SK-N-SH (cell line): ENCODE data around the gene SRCIN1. TPM values are rescaled to one million over a fixed set of nuclear protein-coding genes. Genes with fewer than 3 reads are reported as not detected.

Experiments
- CTCF ChIA-PET: fragments of 300-600, 350-600 bp; formaldehyde crosslinking; extraction: SDS; loops from one replicate; lab custom pipeline; 2021; lab: Yijun Ruan, JAX
- POLR2A ChIA-PET: fragments of 350-600 bp; sonication (Branson Sonifier 250); formaldehyde crosslinking; extraction: SDS; loops from one replicate; lab custom pipeline; 2020; ENCODE audit warnings: antibody characterized with exemption, inconsistent platforms; lab: Yijun Ruan, JAX
- DNase-seq: peaks from one replicate; pipeline ENCODE4 v3.0.0; 2012
- H2AFZ ChIP-seq: fragments of 200-600 bp; sonication (generic); 2 replicates; pipeline ENCODE4 v1.8.1; 2016; ENCODE audit warnings: antibody characterized with exemption, mild to moderate bottlenecking, low read depth
- H3F3A ChIP-seq: fragments of 200-600 bp; sonication (generic); replicated peaks from 2 replicates; pipeline ENCODE3; 2016; ENCODE audit warnings: antibody characterized with exemption, mild to moderate bottlenecking; ENCODE audit not compliant: insufficient read depth
- H3K27ac ChIP-seq, 2 experiments: fragments of 200-500 bp in 1 of 2; fragments of 200-600 bp in 1 of 2; sonication (Bioruptor generic) in 1 of 2; sonication (generic), shearing (Covaris generic) in 1 of 2; 2 replicates each; pipeline versions ENCODE4 v1.5.1 to v1.6.1; 2014 to 2016; ENCODE audit warnings: low read depth in 2 of 2, inconsistent platforms in 1 of 2, low read length in 1 of 2, mild to moderate bottlenecking in 1 of 2, mixed read lengths in 1 of 2
- H3K27me3 ChIP-seq: fragments of 200-600 bp; sonication (generic), shearing (Covaris generic); 2 replicates; pipeline ENCODE4 v1.6.1; 2016; ENCODE audit warnings: mixed run types; ENCODE audit not compliant: insufficient read depth
- H3K36me3 ChIP-seq, 2 experiments: fragments of 200-500 bp in 1 of 2; fragments of 200-600 bp in 1 of 2; sonication (Bioruptor generic) in 1 of 2; sonication (generic) in 1 of 2; replicated peaks in 1 of 2; 2 replicates each; pipeline versions ENCODE3 to v1.5.1; 2014 to 2016; ENCODE audit warnings: low read length in 1 of 2, mild to moderate bottlenecking in 1 of 2; ENCODE audit not compliant: insufficient read depth in 2 of 2, control insufficient read depth in 1 of 2
- H3K4me1 ChIP-seq, 2 experiments: fragments of 200-500 bp in 1 of 2; fragments of 200-600 bp in 1 of 2; sonication (Bioruptor generic) in 1 of 2; sonication (generic), shearing (Covaris generic) in 1 of 2; 2 replicates each; pipeline versions ENCODE4 v1.5.1 to v1.6.1; 2014 to 2016; ENCODE audit warnings: low read depth in 1 of 2, low read length in 1 of 2, mixed run types in 1 of 2; ENCODE audit not compliant: insufficient read depth in 2 of 2, control insufficient read depth in 1 of 2
- H3K4me2 ChIP-seq: fragments of 200-600 bp; sonication (generic), shearing (Covaris generic); 2 replicates; pipeline ENCODE4 v1.6.1; 2017; ENCODE audit warnings: mixed run types
- H3K4me3 ChIP-seq, 2 experiments: fragments of 200-500 bp in 1 of 2; fragments of 200-600 bp in 1 of 2; sonication (Bioruptor generic) in 1 of 2; sonication (generic), shearing (Covaris generic) in 1 of 2; 2 replicates each; pipeline versions ENCODE4 v1.5.1 to v1.8.1; 2014 to 2016; ENCODE audit warnings: low read depth in 2 of 2, inconsistent platforms in 1 of 2, low read length in 1 of 2, mild to moderate bottlenecking in 1 of 2, mixed read lengths in 1 of 2, moderate library complexity in 1 of 2
- H3K79me2 ChIP-seq: fragments of 200-600 bp; sonication (generic); 2 replicates; pipeline ENCODE4 v1.8.1; 2017; ENCODE audit warnings: mild to moderate bottlenecking; ENCODE audit not compliant: insufficient read depth
- H3K9ac ChIP-seq: fragments of 200-600 bp; sonication (generic); 2 replicates; pipeline ENCODE4 v1.6.1; 2017; ENCODE audit warnings: mixed run types
- H3K9me2 ChIP-seq: fragments of 200-600 bp; sonication (generic); 2 replicates; pipeline ENCODE4 v1.6.1; 2017; ENCODE audit warnings: mixed run types
- H3K9me3 ChIP-seq: fragments of 200-600 bp; sonication (generic); 2 replicates; pipeline ENCODE4 v1.6.1; 2017; ENCODE audit warnings: mixed run types, mild to moderate bottlenecking, moderate library complexity
- H4K20me1 ChIP-seq: fragments of 200-600 bp; sonication (generic); 2 replicates; pipeline ENCODE4 v1.6.1; 2017; ENCODE audit warnings: mild to moderate bottlenecking, mixed run types; ENCODE audit not compliant: insufficient read depth
- FOXM1 ChIP-seq: IDR thresholded peaks from 2 replicates; pipeline ENCODE4 v1.4.0; 2012; ENCODE audit warnings: low read depth, mild to moderate bottlenecking
- GABPA ChIP-seq: IDR thresholded peaks from 2 replicates; pipeline ENCODE4 v1.4.0; 2012; ENCODE audit warnings: low read depth, mild to moderate bottlenecking
- JUND ChIP-seq: IDR thresholded peaks from 2 replicates; pipeline ENCODE4 v1.4.0; 2012
- MXI1 ChIP-seq: IDR thresholded peaks from 2 replicates; pipeline ENCODE4 v1.6.1; 2012; ENCODE audit warnings: mild to moderate bottlenecking, low read depth, low read length, improper control_type of control experiment
- NFIC ChIP-seq: IDR thresholded peaks from 2 replicates; pipeline ENCODE4 v1.4.0; 2012; ENCODE audit warnings: borderline replicate concordance
- NRF1 ChIP-seq: IDR thresholded peaks from 2 replicates; pipeline ENCODE4 v1.6.1; 2012; ENCODE audit warnings: low read depth, mild to moderate bottlenecking, low read length
- POLR2AphosphoS5 ChIP-seq: IDR thresholded peaks from 2 replicates; pipeline ENCODE4 v1.6.1; 2012; ENCODE audit warnings: low read depth, low read length
- RCOR1 ChIP-seq: fragments of 150-350 bp; IDR thresholded peaks from 2 replicates; pipeline ENCODE4 v1.6.1; 2017; ENCODE audit warnings: antibody characterized with exemption, low read length
- RFX5 ChIP-seq: IDR thresholded peaks from 2 replicates; pipeline ENCODE4 v1.6.1; 2012; ENCODE audit warnings: mild to moderate bottlenecking, improper control_type of control experiment, low read length
- RXRA ChIP-seq: IDR thresholded peaks from 2 replicates; pipeline ENCODE4 v1.4.0; 2012; ENCODE audit warnings: low read depth, mild to moderate bottlenecking, borderline replicate concordance
- SMC3 ChIP-seq: IDR thresholded peaks from 2 replicates; pipeline ENCODE4 v1.6.1; 2012; ENCODE audit warnings: low read depth, low read length, improper control_type of control experiment
- TCF12 ChIP-seq: IDR thresholded peaks from 2 replicates; pipeline ENCODE4 v1.4.0; 2012
- WGBS: methylation state at CpG from one replicate; pipeline ENCODE4 v1.1.6; 2017; ENCODE audit warnings: low lambda C conversion rate; 5-methylcytosine and 5-hydroxymethylcytosine counted together
- polyA plus RNA-seq, 3 experiments: library from polyadenylated mRNA; depleted of rRNA; stranded (reverse); fragments of >200 nt; gene quantifications; 2 replicates each; pipeline ENCODE4 v1.2.3, GENCODE V29; 2012
- TF ChIP-seq, protein P1 (sequence below): IDR thresholded peaks from 2 replicates; pipeline ENCODE4 v1.4.0; 2012; ENCODE audit warnings: low read depth
- TF ChIP-seq, protein P2 (sequence below): IDR thresholded peaks from 2 replicates; pipeline ENCODE4 v1.4.0; 2012; ENCODE audit warnings: low read depth, borderline replicate concordance
- TF ChIP-seq, protein P3 (sequence below): fragments of 150-350 bp; IDR thresholded peaks from 2 replicates; pipeline ENCODE4 v1.6.1; 2017; ENCODE audit warnings: antibody characterized with exemption, low read length, low read depth, borderline replicate concordance
- TF ChIP-seq, protein P4 (sequence below): IDR thresholded peaks from 2 replicates; pipeline ENCODE4; 2012

The SRCIN1 gene
- polyA plus RNA-seq, 1 of the 3 experiments (the other 2 are of a cell fraction) = 1.0 TPM

DNA sequence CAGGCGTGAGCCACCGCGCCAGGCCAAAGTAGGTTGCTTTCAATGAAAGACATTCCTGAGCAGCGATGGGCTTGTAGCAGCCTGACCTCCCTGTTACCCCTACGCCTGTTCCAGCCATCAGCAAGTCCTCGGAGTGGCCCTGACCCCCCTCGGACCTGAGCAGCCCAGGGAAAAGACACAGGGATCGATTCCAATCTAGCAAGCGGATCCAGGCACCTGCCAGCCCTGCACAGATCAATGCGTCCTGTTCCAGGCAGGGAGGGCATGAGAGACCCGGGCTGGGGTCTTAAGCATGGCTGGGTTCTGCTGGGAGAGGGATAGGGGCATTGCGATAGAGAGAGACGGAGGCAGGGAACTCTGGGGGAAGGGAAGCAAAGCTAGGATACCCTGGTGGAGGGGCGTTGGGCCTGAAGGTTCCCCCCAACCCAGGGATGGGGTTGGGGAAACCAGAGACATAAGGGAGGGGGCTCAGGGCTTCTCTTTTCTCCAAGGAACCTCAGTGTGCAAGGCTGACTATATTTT lies 21.9 kb downstream of the SRCIN1 start:
- no peak overlapping the region for H3K4me2 ChIP-seq
- 68% methylated on average over 14 of the region's 14 CpGs for WGBS
- no peaks in the 10 kb centered on the region for H3K9me2 ChIP-seq
- H3K4me3 ChIP-seq = no peak overlapping the region
- no peaks in the 10 kb centered on the region for H3K36me3 ChIP-seq
- H2AFZ ChIP-seq = no peak overlapping the region
- peaks cover 6 to 51% of the 10 kb centered on the region in 2 experiments; a peak in 3 of 4 replicates for H3K4me1 ChIP-seq
- H3K79me2 ChIP-seq = no peaks in the 10 kb centered on the region
- H4K20me1 ChIP-seq = no peaks in the 10 kb centered on the region
- H3F3A ChIP-seq = no peaks in the 10 kb centered on the region
- TF ChIP-seq JUND (no peak), SMC3 (no peak), NFIC (no peak), NRF1 (no peak), MXI1 (no peak), GABPA (no peak), RXRA (no peak), FOXM1 (no peak), RFX5 (no peak), TCF12 (no peak), POLR2AphosphoS5 (no peak), RCOR1 (no peak)
- TF ChIP-seq, protein P1, sequence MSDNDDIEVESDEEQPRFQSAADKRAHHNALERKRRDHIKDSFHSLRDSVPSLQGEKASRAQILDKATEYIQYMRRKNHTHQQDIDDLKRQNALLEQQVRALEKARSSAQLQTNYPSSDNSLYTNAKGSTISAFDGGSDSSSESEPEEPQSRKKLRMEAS = no peak
- TF ChIP-seq, protein P2, sequence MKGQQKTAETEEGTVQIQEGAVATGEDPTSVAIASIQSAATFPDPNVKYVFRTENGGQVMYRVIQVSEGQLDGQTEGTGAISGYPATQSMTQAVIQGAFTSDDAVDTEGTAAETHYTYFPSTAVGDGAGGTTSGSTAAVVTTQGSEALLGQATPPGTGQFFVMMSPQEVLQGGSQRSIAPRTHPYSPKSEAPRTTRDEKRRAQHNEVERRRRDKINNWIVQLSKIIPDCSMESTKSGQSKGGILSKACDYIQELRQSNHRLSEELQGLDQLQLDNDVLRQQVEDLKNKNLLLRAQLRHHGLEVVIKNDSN = no peak
- TF ChIP-seq, all 33 proteins: peak for 0
- Histone ChIP-seq H3K27me3 (no peaks in the 10 kb centered on the region; the same call in none of the 2 replicates), H3K9me3 (no peaks in the 10 kb centered on the region), H3K9ac (no peak overlapping the region), H3K27ac (no peak overlapping the region)
- no peak for DNase-seq
- POLR2A ChIA-PET = no interaction called here
- CTCF ChIA-PET = interaction anchor here (0.6 to 16.4 kb wide), 21 partner anchors 8 to 164 kb away, joined by 3 to 232 read pairs (median 5); partner anchors contain the start of gene SRCIN1

DNA sequence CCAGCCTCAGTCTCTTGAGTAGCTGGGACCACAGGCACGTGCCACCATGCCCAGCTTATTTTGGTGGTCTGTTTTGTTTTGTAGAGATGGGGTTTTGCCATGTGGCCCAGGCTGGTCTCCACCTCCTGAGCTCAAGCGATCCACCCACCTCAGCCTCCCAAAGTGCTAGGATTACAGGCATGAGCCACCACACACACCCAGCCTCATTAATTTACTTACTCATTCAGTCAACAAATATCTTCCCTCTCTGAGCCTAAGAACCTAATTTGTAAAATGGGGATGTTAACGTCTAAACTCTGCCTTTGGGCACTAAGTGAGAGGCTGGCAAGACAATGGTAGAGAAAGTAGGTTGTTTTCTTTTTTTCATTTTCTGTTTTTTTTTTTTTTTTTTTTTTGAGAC lies 22.6 kb downstream of the SRCIN1 start:
- no peaks in the 10 kb centered on the region for H3K9me2 ChIP-seq
- CTCF ChIA-PET = interaction anchor here (0.7 to 16.4 kb wide), 12 partner anchors 18 to 164 kb away, joined by 3 to 232 read pairs (median 15); partner anchors contain the start of gene SRCIN1
- POLR2A ChIA-PET = no interaction called here

More for the DNA sequence above, 22.6 kb downstream of the SRCIN1 start:
- Histone ChIP-seq H3K9me3 (no peaks in the 10 kb centered on the region), H3K27ac (no peak overlapping the region), H3K9ac (no peak overlapping the region), H4K20me1 (no peaks in the 10 kb centered on the region), H3K36me3 (no peaks in the 10 kb centered on the region), H3K4me3 (no peak overlapping the region), H2AFZ (no peak overlapping the region), H3K79me2 (no peaks in the 10 kb centered on the region), H3K27me3 (peaks cover 2% of the 10 kb centered on the region), H3K4me2 (no peak overlapping the region), H3K4me1 (peaks cover 6 to 52% of the 10 kb centered on the region in 2 experiments; a peak in 3 of 4 replicates), H3F3A (no peaks in the 10 kb centered on the region)
- no peak for DNase-seq
- TF ChIP-seq, protein P3, sequence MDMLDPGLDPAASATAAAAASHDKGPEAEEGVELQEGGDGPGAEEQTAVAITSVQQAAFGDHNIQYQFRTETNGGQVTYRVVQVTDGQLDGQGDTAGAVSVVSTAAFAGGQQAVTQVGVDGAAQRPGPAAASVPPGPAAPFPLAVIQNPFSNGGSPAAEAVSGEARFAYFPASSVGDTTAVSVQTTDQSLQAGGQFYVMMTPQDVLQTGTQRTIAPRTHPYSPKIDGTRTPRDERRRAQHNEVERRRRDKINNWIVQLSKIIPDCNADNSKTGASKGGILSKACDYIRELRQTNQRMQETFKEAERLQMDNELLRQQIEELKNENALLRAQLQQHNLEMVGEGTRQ = no peak
- TF ChIP-seq POLR2AphosphoS5 (no peak), RXRA (no peak)
- TF ChIP-seq, protein P4, sequence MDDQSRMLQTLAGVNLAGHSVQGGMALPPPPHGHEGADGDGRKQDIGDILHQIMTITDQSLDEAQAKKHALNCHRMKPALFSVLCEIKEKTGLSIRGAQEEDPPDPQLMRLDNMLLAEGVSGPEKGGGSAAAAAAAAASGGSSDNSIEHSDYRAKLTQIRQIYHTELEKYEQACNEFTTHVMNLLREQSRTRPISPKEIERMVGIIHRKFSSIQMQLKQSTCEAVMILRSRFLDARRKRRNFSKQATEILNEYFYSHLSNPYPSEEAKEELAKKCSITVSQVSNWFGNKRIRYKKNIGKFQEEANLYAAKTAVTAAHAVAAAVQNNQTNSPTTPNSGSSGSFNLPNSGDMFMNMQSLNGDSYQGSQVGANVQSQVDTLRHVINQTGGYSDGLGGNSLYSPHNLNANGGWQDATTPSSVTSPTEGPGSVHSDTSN = no peak
- WGBS = 85% methylated on average over 3 of the region's 3 CpGs
